Transverse colon (tissue), 4 donors: ENCODE measurements around the gene STRIP2. TPM values are rescaled to one million over a fixed set of nuclear protein-coding genes. Genes with fewer than 3 reads are reported as not detected.
A peak's percentile ranks its signal among the peaks of the same experiment; 100 is the strongest.

Source experiments
- DNase-seq: peaks from one replicate; pipeline ENCODE4 v3.0.0-alpha.2; 2019
- H3K27ac ChIP-seq, 4 donors: fragments of 200-600 bp; sonication (generic); 2 replicates each; pipeline ENCODE4 v1.5.1; 2016 to 2018; ENCODE audit warnings: inconsistent platforms in 4 of 4
- H3K27me3 ChIP-seq: fragments of 200-600 bp; sonication (generic); 2 replicates; pipeline ENCODE4 v1.5.1; 2017; ENCODE audit warnings: inconsistent platforms
- H3K36me3 ChIP-seq, 4 donors: fragments of 200-600 bp; sonication (generic); 2 replicates each; pipeline ENCODE4 v1.5.1; 2017 to 2019; ENCODE audit warnings: inconsistent platforms in 4 of 4
- H3K4me1 ChIP-seq, 4 donors: fragments of 200-600 bp; sonication (generic); 2 replicates each; pipeline ENCODE4 v1.5.1; 2017 to 2020; ENCODE audit warnings: inconsistent platforms in 4 of 4
- H3K4me3 ChIP-seq, 4 donors: fragments of 200-600 bp; sonication (generic); 1 replicate in 1 of 4; 2 replicates in 3 of 4; pipeline versions ENCODE4 v1.5.1 to v1.6.1; 2017 to 2019; ENCODE audit warnings: inconsistent platforms in 4 of 4
- H3K9me3 ChIP-seq, 2 donors: fragments of 200-600 bp; sonication (generic); 2 replicates each; pipeline ENCODE4 v1.5.1; 2017 to 2019; ENCODE audit warnings: inconsistent platforms in 2 of 2
- CTCF ChIP-seq, 5 experiments: fragments of 200-600 bp in 3 of 5; fragments of 450-650 bp in 2 of 5; sonication (generic) in 3 of 5; IDR thresholded peaks; 1 replicate in 2 of 5; 2 replicates in 3 of 5; pipeline ENCODE4 v1.5.1; 2016 to 2017; ENCODE audit warnings: antibody characterized with exemption in 5 of 5, inconsistent platforms in 3 of 5, mild to moderate bottlenecking in 2 of 5, moderate library complexity in 1 of 5
- EP300 ChIP-seq: sonication (generic); formaldehyde crosslinking; IDR thresholded peaks from one replicate; pipeline ENCODE4 v1.6.1; 2017; ENCODE audit warnings: antibody characterized with exemption, low read depth
- POLR2A ChIP-seq: fragments of 450-650 bp; IDR thresholded peaks from one replicate; pipeline ENCODE4 v1.6.1; 2016; ENCODE audit warnings: antibody characterized with exemption, mild to moderate bottlenecking, moderate library complexity
- POLR2AphosphoS5 ChIP-seq, 3 donors: sonication (generic); formaldehyde crosslinking; IDR thresholded peaks; one replicate each; pipeline ENCODE4 v1.6.1; 2016; ENCODE audit warnings: antibody characterized with exemption in 3 of 3
- WGBS, 2 donors: methylation state at CpG; one replicate each; pipeline ENCODE4 v1.1.5; 2018; ENCODE audit warnings: low coverage in 1 of 2; 5-methylcytosine and 5-hydroxymethylcytosine counted together
- in situ Hi-C, 4 donors: fragments of 200-750 bp; cut with MboI; loops; one replicate each; pipeline versions ENCODE4 v1.15.0 to v1.15.1; 2017; ENCODE audit warnings: low sequenced_read_pairs in 3 of 4, low pct_ligation_motif_present in 1 of 4, low pct_unique_long_range_greater_than_20kb in 1 of 4
- intact Hi-C: fragments of 100-400 bp; cut with DNase I; formaldehyde crosslinking; loops from one replicate; pipeline ENCODE4 v1.15.1; 2023; ENCODE audit warnings: low total_unique reads
- total RNA-seq, 4 donors: library from RNA; depleted of rRNA; stranded (reverse); fragments of >200 nt; gene quantifications; one replicate each; pipeline ENCODE4 v1.1.0, GENCODE V29; 2016

The STRIP2 gene
- total RNA-seq, 4 donors from 2014 or later = 0.82 to 1.1 TPM; not detected in 2

DNA sequence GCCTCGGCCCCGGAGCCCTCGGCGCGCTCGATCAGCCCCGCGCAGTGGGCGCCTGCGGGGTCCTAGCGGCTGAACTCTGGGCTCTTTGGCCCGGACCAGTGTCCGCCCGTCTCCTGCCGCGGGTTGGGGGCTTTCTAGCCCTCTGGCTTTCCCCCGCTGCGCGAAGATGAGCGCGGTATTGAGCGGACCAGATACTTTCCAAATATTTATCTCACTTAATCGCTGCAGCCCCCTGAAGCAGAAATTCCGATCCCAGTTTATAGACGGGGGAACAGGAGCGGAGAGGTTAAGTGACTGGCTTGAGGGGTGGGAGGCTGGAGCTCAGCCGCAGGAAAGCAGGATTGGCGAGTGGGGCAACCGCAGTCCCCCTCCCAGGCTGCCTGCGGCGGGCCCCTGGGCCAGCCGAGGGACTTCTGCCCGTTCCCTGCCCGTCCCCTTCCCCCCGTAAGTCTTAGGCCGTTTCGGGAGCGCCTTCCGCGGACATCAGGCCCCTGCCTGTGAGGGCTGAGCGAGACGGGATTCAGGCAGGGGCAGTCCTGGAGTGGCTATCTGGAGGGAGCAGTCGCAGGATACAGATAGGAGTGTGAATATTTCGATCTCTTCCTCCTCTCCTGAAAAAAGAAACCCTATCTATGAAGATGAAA is 565 bp downstream of the STRIP2 start:
- H3K27ac ChIP-seq = peak overlapping the region; percentile 34 to 70 (median 51)
- TF ChIP-seq POLR2AphosphoS5 (IDR thresholded peaks at IDR 0.05) (no peak), CTCF (IDR thresholded peaks at IDR 0.05) (no peak), POLR2A (no peak), EP300 (no peak)
- intact Hi-C loops = loop anchor here (10.0 kb wide), 1 partner anchor 270 kb away; no protein-coding TSS in a partner anchor
- H3K27me3 ChIP-seq = peaks cover 32% of the 10 kb centered on the region
- no peaks in the 10 kb centered on the region for H3K9me3 ChIP-seq
- H3K4me1 ChIP-seq = peaks cover 0 to 15% (median 10%) of the 10 kb centered on the region in 4 donors
- WGBS, 2 donors = 0 to 1% methylated on average over 3 to 33 of the region's 44 CpGs
- in situ Hi-C loops = no loop called here
- no peaks in the 10 kb centered on the region for H3K36me3 ChIP-seq
- DNase-seq = peak; percentile 7
- peak overlapping the region; percentile 35 to 90 (median 66) for H3K4me3 ChIP-seq

DNA sequence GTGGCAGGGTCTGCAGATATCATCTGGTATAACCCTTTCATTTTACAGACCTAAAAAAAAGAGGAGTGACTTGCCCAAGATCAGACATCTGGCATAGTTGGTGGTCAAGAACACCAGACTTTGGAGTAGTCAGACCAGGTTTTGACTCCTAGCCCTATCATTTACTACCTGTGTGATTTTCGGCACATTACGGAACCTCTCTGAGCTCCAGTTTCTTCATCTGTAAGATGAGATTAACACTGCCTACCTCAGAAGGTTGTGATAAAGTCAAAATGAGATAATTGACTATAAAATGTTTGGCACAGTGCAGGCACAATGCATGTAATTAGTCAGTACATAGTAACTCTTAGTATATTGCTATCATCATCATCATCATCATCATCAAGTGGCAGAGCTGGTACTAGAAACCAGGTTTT is 1.2 kb downstream of the STRIP2 start:
- peaks cover 0 to 15% (median 10%) of the 10 kb centered on the region in 4 donors for H3K4me1 ChIP-seq
- no peak for DNase-seq
- intact Hi-C loops (loop anchor here (10.0 kb wide), 1 partner anchor 271 kb away; no protein-coding TSS in a partner anchor), in situ Hi-C loops (no loop called here)
- H3K27me3 ChIP-seq = peaks cover 32% of the 10 kb centered on the region
- 82 to 92% methylated on average over 2 of the region's 2 CpGs for WGBS, 2 donors
- H3K9me3 ChIP-seq = no peaks in the 10 kb centered on the region
- no peak for TF ChIP-seq POLR2A
- TF ChIP-seq POLR2AphosphoS5 (IDR thresholded peaks at IDR 0.05) = no peak
- no peak for TF ChIP-seq EP300
- no peak for TF ChIP-seq CTCF (IDR thresholded peaks at IDR 0.05)
- H3K4me3 ChIP-seq = peak overlapping the region in 2 of 4 donors; percentile 74 to 90
- H3K27ac ChIP-seq = no peak overlapping the region
- H3K36me3 ChIP-seq = no peaks in the 10 kb centered on the region

DNA sequence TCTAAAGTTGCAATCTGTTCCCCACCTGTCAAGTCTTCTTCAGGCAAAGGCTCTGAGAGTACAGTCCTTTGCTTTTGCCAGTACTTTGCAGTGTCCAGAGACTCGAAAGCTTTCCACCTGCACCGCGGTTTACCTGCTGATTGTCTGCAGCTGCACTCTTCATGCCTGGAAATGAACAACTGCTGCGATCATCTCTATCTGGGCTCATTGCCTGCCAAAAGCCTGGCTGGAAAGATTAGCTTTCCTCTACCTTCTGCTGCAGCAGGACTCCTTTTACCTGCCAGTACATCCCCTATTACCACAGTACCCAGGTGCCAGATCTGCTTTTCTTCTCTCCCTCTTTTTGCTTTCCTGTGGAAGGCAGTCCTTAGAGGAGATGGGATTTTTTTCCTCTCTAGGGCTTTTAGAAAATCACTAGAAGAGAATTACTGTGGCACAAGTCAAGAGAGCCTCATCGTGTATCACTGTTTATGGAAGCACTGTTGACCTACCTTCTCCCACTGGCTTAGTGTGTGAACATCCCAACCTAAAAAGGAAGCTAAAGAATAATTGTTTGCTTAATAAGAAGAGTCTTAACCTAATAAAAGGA is 2.2 kb downstream of the STRIP2 start:
- Histone ChIP-seq H3K9me3 (no peaks in the 10 kb centered on the region), H3K36me3 (no peaks in the 10 kb centered on the region), H3K27ac (no peak overlapping the region), H3K4me3 (no peak overlapping the region), H3K27me3 (peaks cover 32% of the 10 kb centered on the region), H3K4me1 (peaks cover 0 to 15% (median 10%) of the 10 kb centered on the region in 4 donors)
- WGBS, 2 donors = 91 to 92% methylated on average over 5 of the region's 5 CpGs
- TF ChIP-seq POLR2AphosphoS5 (IDR thresholded peaks at IDR 0.05) (no peak), EP300 (no peak), CTCF (IDR thresholded peaks at IDR 0.05) (no peak), POLR2A (no peak)
- intact Hi-C loops = loop anchor here (10.0 kb wide), 1 partner anchor 272 kb away; no protein-coding TSS in a partner anchor
- in situ Hi-C loops = no loop called here
- no peak for DNase-seq

- peaks cover 32% of the 10 kb centered on the region for H3K27me3 ChIP-seq
- in situ Hi-C loops (no loop called here), intact Hi-C loops (loop anchor here (10.0 kb wide), 1 partner anchor 272 kb away; no protein-coding TSS in a partner anchor)
- WGBS, 2 donors = 94 to 97% methylated on average over 5 of the region's 5 CpGs
- no peak overlapping the region for H3K4me3 ChIP-seq
- H3K27ac ChIP-seq = no peak overlapping the region
- peaks cover 0 to 15% (median 10%) of the 10 kb centered on the region in 4 donors for H3K4me1 ChIP-seq
- DNase-seq = no peak
- TF ChIP-seq EP300 (no peak), POLR2A (no peak), POLR2AphosphoS5 (IDR thresholded peaks at IDR 0.05) (no peak), CTCF (IDR thresholded peaks at IDR 0.05) (no peak)
- H3K36me3 ChIP-seq = no peaks in the 10 kb centered on the region
- H3K9me3 ChIP-seq = no peaks in the 10 kb centered on the region
These were observed 3.0 kb downstream of the STRIP2 start for GRCh38 chr7:129437190-129437589.
